ENCODE measurements around the gene FRAT2. TPM values are rescaled to one million over a fixed set of nuclear protein-coding genes. Genes with fewer than 3 reads are reported as not detected.

The FRAT2 gene
- total RNA-seq, 1 donor from 2014 or later = 20.4 TPM

DNA sequence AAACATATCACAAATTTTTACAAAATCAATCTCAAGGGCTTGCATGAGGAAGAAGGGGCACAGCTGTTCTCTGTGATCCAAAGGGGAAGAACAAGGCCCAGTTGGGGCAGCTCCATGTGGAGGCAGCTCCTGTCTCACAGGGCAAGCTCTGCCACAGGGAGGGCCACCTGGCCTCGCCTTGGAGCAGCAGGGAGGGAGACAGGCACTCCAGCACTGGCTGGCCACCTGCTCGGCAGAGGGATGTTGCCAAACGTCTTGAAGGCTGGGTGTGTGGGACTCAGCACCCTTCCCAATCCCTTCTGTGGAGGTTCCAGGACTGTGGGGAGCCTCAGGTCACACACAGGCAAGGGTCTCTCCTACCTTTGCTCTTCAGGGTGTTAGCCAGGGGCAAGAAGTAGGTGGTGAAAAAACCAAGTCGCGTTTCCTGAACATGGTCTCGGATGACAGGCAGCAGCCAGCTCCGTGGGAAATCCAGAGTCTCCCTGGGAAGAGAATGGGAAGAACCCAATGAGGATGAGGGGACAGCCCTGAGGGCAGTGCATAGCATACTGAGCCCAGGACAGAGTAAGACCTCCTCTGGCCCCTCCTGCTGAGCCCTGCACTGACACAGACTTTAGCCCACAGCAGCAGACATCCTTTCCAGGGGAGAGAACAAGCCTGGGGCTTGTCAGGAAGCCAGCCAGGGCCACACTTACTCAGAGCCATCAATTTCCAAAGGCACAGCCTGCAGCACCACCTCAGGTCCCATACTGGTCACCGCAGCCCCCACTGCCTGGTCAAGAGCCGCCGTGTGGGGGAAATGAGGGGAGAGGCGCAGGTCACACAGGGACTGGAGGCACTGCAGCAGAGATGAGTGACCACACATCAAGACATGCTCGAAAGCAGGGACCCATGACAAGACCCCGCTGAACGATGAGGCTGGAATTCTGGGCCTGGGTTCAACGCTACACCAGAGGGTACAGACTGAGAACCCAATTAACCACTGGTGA lies 44.7 kb upstream of the FRAT2 start:
- Histone ChIP-seq H3K9me3 (no peaks in the 10 kb centered on the region), H3K36me3 (peaks cover 31% of the 10 kb centered on the region), H3K4me1 (no peaks in the 10 kb centered on the region), H3K27me3 (no peaks in the 10 kb centered on the region), H3K27ac (no peak overlapping the region), H3K4me3 (no peak overlapping the region)
- intact Hi-C loops (cut with DNase I) = no loop called here
- peak; percentile 28 for ATAC-seq
- TF ChIP-seq, protein P1, sequence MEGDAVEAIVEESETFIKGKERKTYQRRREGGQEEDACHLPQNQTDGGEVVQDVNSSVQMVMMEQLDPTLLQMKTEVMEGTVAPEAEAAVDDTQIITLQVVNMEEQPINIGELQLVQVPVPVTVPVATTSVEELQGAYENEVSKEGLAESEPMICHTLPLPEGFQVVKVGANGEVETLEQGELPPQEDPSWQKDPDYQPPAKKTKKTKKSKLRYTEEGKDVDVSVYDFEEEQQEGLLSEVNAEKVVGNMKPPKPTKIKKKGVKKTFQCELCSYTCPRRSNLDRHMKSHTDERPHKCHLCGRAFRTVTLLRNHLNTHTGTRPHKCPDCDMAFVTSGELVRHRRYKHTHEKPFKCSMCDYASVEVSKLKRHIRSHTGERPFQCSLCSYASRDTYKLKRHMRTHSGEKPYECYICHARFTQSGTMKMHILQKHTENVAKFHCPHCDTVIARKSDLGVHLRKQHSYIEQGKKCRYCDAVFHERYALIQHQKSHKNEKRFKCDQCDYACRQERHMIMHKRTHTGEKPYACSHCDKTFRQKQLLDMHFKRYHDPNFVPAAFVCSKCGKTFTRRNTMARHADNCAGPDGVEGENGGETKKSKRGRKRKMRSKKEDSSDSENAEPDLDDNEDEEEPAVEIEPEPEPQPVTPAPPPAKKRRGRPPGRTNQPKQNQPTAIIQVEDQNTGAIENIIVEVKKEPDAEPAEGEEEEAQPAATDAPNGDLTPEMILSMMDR (IDR thresholded peaks at IDR 0.05) = no peak
- DNase-seq = no peak

GRCh38 chr10:97376413-97376812 lies 41.9 kb upstream of the FRAT2 start:
- Histone ChIP-seq H3K9me3 (no peaks in the 10 kb centered on the region), H3K36me3 (peaks cover 55% of the 10 kb centered on the region), H3K27ac (no peak overlapping the region), H3K4me1 (no peaks in the 10 kb centered on the region), H3K4me3 (no peak overlapping the region), H3K27me3 (no peaks in the 10 kb centered on the region)
- DNase-seq (no peak), ATAC-seq (peak; percentile 48)
- TF ChIP-seq, protein P1 (IDR thresholded peaks at IDR 0.05) = no peak
- intact Hi-C loops (cut with DNase I) = no loop called here

GRCh38 chr10:97373456-97373855 lies 38.9 kb upstream of the FRAT2 start:
- TF ChIP-seq, protein P1 (IDR thresholded peaks at IDR 0.05) = no peak
- intact Hi-C loops (cut with DNase I) = no loop called here
- H3K27ac ChIP-seq = peak overlapping the region; percentile 8
- no peak for ATAC-seq
- H3K4me3 ChIP-seq = no peak overlapping the region
- no peaks in the 10 kb centered on the region for H3K4me1 ChIP-seq
- H3K36me3 ChIP-seq = peaks cover 35% of the 10 kb centered on the region
- DNase-seq = no peak
- no peaks in the 10 kb centered on the region for H3K27me3 ChIP-seq
- no peaks in the 10 kb centered on the region for H3K9me3 ChIP-seq

DNA sequence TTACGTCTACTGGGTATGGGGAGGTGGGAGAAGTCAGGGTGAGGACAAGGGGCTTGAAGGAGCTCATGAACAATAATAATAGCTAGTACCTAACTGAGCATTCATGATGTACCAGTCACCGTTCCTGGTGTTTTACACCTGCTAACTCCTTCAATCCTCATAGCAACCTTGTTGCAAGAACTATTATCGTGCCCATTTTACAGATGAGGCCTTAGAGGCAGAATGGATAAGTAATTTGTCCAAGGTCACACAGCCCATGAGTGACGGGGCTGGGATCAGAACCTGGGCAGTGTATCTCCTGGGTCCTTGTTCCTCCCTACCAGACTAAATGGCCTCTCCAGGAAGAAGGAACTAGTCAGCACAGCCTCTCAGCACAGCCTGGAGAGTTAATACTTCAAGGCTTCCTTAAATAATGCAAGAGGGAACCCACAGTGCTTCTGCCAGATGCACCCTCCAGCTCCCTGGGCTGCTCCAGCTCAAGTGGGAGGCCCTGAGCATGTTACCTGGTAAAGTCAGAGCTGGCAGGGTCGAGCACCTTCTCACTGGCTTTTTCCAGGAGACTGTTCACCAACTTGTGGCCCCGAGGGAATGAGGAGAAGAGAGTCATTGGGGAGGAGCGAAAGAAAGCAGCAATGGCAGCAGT lies 37.8 kb upstream of the FRAT2 start:
- DNase-seq (peak; percentile 79), ATAC-seq (peak; percentile 82)
- Histone ChIP-seq H3K27me3 (no peaks in the 10 kb centered on the region), H3K4me3 (no peak overlapping the region), H3K4me1 (no peaks in the 10 kb centered on the region), H3K9me3 (no peaks in the 10 kb centered on the region), H3K27ac (peak overlapping the region; percentile 8), H3K36me3 (peaks cover 25% of the 10 kb centered on the region)
- TF ChIP-seq, protein P1 (IDR thresholded peaks at IDR 0.05) = no peak
- intact Hi-C loops (cut with DNase I) = no loop called here

DNA sequence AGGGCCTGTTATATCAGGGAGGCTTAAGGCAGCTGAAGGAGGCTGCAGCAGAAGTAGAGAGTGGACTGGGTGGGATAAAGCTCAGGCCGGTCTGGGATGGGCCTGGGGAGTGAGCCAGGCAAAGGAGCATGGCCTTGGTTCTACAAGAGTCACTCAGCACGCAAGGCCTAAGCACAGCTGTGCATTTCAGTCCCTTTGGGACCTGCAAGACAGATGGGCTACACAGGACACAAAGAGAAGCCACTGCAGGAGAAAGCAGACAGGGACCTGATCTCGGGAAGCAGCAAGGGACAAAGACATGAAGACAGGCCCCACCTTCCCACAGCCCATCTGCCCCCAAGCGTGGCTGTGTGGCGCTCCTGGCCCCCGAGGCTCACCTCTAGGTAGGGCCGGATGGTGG lies 37.2 kb upstream of the FRAT2 start:
- no peak for DNase-seq
- Histone ChIP-seq H3K9me3 (no peaks in the 10 kb centered on the region), H3K4me3 (no peak overlapping the region), H3K36me3 (peaks cover 25% of the 10 kb centered on the region), H3K4me1 (no peaks in the 10 kb centered on the region), H3K27me3 (no peaks in the 10 kb centered on the region), H3K27ac (no peak overlapping the region)
- ATAC-seq = no peak
- TF ChIP-seq, protein P1 (IDR thresholded peaks at IDR 0.05) = no peak
- intact Hi-C loops (cut with DNase I) = no loop called here

Data from upper lobe of right lung (tissue), 1 donor.